Activated CD4-positive, alpha-beta T cell treated with anti-CD3 and anti-CD28 coated beads for 36 hours (primary cell): Measurements from ENCODE around the gene MED27. TPM values are rescaled to one million over a fixed set of nuclear protein-coding genes. Genes with fewer than 3 reads are reported as not detected.

Experiments used
- ATAC-seq: fragments of 200-7000 bp; cut with Tn5 transposase; one replicate; pipeline ENCODE4 v1.10.0; 2021; ENCODE audit warnings: mild to moderate bottlenecking, moderate library complexity
- CTCF ChIA-PET: fragments of 350-600 bp; sonication (Branson Sonifier 250); formaldehyde crosslinking; loops from one replicate; lab custom pipeline; 2021; ENCODE audit warnings: antibody characterized with exemption; lab: Charles Lee
- POLR2A ChIA-PET: fragments of 350-600 bp; sonication (Branson Sonifier 250); formaldehyde crosslinking; loops from one replicate; lab custom pipeline; 2021; ENCODE audit warnings: antibody characterized with exemption, inconsistent platforms; lab: Charles Lee
- DNase-seq: peaks from one replicate; pipeline ENCODE4 v3.0.0-alpha.2; 2020
- H3K27ac Mint-ChIP-seq: one replicate; pipeline ENCODE4 v1.8.0; 2021; ENCODE audit warnings: mixed read lengths
- H3K27me3 Mint-ChIP-seq: one replicate; pipeline ENCODE4 v1.8.0; 2021; ENCODE audit warnings: mixed read lengths
- H3K36me3 Mint-ChIP-seq: one replicate; pipeline ENCODE4 v1.8.0; 2021; ENCODE audit warnings: low read depth, mixed read lengths
- H3K4me1 Mint-ChIP-seq: one replicate; pipeline ENCODE4 v1.8.0; 2021; ENCODE audit warnings: mixed read lengths
- H3K4me3 Mint-ChIP-seq: one replicate; pipeline ENCODE4 v1.8.0; 2021; ENCODE audit warnings: mild to moderate bottlenecking, moderate library complexity, mixed read lengths
- H3K9me3 Mint-ChIP-seq: one replicate; pipeline ENCODE4 v1.8.0; 2021; ENCODE audit warnings: low read depth, mixed read lengths
- intact Hi-C, 2 experiments: fragments of 100-400 bp; cut with DNase I in 1 of 2; cut with micrococcal nuclease in 1 of 2; formaldehyde crosslinking; loops; one replicate each; pipeline versions ENCODE4 v1.14.2 to v1.15.1; 2022 to 2024; cut with DNase I, micrococcal nuclease
- total RNA-seq, 2 experiments: library from RNA; stranded (reverse); gene quantifications; one replicate each; pipeline ENCODE4 v1.2.3, GENCODE V29; 2021

Gene MED27
- total RNA-seq, 2 experiments from 2014 or later: 29.1 to 32.5 TPM

DNA sequence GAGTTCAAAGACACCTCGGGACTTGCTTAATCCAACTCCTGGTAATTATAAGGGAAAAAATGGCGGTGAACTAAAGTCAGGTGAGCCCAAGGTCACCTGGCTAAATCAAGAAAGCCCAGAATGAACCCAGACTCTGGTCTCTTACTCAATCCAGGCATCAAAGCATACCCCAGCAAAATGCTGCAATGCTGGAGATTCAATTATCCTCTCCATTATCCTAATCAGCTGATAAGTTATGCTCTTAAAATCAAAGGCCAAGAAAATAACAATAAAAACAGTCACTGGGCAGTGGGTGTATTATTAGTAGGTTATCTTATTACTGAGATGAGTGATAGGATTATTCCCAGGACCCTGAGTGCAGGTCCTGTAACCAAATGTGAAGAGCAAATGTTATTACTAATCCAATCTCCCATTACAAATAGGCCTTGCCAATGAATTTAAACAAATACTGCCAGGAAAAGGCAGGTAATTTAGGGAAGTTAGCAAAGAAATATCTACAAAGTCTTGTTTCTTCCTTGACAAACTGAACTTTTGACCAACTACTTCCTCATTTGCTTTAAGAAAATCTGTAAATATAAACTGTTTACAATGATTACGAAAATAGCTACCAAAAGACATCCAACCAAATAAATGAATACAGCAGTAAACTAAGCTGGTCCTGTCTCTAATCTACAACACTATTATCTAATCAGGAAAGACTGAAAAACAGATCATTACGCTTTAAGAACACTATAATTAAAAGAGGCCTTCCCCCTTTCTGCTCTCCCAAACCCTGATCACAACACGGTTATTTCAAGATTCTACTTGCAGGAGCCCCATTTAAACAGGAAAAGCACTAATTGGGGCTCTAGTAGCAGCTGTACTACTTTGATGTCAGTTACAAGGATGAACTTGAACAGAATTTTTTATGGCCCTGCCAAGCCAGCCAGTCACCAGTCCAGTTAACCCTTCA lies 103.2 kb downstream of the MED27 start:
- no peaks in the 10 kb centered on the region for H3K4me1 Mint-ChIP-seq
- DNase-seq: no peak
- H3K4me3 Mint-ChIP-seq: no peak overlapping the region
- intact Hi-C loops: no loop called here
- H3K27ac Mint-ChIP-seq: no peak overlapping the region
- no peak for ATAC-seq
- POLR2A ChIA-PET: no interaction called here
- no peaks in the 10 kb centered on the region for H3K27me3 Mint-ChIP-seq
- peaks cover 2% of the 10 kb centered on the region for H3K9me3 Mint-ChIP-seq
- CTCF ChIA-PET: no interaction called here
- peaks cover 9% of the 10 kb centered on the region for H3K36me3 Mint-ChIP-seq

DNA sequence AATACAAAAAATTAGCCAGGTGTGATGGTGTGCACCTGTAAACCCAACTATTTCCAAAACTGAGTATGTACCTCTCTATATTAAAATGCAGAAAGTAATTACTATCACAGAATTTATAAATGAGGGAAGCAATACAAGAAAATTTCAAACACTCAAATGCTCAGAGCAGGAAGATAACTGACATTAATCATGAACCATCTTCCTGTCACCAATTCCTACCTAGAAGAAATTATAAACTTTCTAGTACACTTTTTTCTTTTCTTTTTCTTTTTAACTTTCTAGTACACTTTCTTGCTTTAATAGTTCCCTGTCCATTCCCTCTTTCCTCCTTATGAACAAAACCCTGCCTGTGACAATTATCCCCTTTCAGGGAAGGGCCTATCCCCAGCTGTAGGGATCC lies 106.8 kb downstream of the MED27 start:
- no peak overlapping the region for H3K4me3 Mint-ChIP-seq
- DNase-seq: no peak
- POLR2A ChIA-PET: no interaction called here
- H3K4me1 Mint-ChIP-seq: no peaks in the 10 kb centered on the region
- no peak overlapping the region for H3K27ac Mint-ChIP-seq
- CTCF ChIA-PET: no interaction called here
- ATAC-seq: no peak
- H3K27me3 Mint-ChIP-seq: no peaks in the 10 kb centered on the region
- intact Hi-C loops: no loop called here
- H3K36me3 Mint-ChIP-seq: peaks cover 9% of the 10 kb centered on the region
- peaks cover 2% of the 10 kb centered on the region for H3K9me3 Mint-ChIP-seq

DNA sequence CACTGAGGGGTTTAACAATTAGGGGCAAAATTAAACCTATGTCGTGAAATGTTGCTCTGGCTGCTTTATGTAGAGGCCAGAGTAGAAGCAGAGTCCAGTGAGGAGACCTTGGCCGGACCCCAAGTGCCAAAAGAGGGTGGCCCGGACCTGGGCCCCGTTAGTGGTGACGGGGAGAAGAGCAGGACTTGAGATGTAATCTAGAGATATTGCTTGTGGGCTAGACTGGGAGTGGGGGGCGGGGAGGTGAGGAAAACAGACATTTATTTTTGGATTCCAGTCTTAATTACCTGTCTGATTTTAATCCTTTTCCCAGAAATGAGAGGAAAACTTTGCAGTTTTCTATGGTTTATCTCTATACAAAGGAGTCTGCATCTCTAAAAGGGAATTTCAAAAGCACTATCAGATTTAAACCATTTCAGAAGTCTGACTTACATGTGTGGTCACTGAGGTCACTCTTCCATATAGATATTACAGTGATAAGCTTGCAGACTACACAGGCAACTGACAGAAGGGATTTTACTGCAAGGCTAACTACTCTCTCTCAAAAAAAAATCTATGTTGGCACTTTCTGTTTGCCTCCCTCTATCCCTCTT lies 108.1 kb downstream of the MED27 start:
- no peak for DNase-seq
- peaks cover 2% of the 10 kb centered on the region for H3K9me3 Mint-ChIP-seq
- ChIA-PET CTCF (interaction anchor here (0.6 kb wide), 1 partner anchor 270 kb away, joined by 3 read pairs; no protein-coding TSS in a partner anchor), POLR2A (no interaction called here)
- no peaks in the 10 kb centered on the region for H3K27me3 Mint-ChIP-seq
- H3K4me3 Mint-ChIP-seq: no peak overlapping the region
- H3K4me1 Mint-ChIP-seq: no peaks in the 10 kb centered on the region
- intact Hi-C loops: no loop called here
- ATAC-seq: no peak
- H3K36me3 Mint-ChIP-seq: peaks cover 9% of the 10 kb centered on the region
- no peak overlapping the region for H3K27ac Mint-ChIP-seq

DNA sequence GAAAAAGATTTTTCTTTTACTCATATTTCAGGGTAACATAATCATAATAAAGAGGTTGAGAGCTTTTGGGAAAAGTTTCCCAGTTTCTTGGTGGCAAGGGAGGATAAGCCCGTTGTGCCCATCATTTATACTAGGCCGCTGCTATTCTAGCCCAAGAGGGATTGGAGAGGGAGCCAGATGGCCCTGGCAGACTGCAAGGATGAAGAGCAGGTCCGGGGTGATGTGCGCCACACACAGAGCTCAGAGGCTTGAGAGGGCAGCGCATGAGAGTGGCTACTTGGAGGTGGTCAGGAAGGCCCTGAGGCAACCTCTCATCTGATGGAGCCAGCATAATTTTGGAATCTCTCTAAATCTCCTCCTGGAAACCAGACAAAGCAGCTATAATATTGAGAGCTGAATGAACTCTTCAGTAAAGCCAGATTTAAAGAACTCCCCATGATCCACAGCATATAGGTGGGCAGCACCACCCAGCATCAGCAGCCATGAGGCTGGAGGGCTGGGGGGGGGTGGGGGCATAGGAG lies 110.1 kb downstream of the MED27 start:
- Mint-ChIP-seq H3K27me3 (no peaks in the 10 kb centered on the region), H3K27ac (no peak overlapping the region), H3K4me3 (no peak overlapping the region), H3K4me1 (no peaks in the 10 kb centered on the region), H3K9me3 (peaks cover 2% of the 10 kb centered on the region), H3K36me3 (peaks cover 9% of the 10 kb centered on the region)
- no peak for ATAC-seq
- ChIA-PET CTCF (no interaction called here), POLR2A (no interaction called here)
- DNase-seq: no peak
- intact Hi-C loops: no loop called here

DNA sequence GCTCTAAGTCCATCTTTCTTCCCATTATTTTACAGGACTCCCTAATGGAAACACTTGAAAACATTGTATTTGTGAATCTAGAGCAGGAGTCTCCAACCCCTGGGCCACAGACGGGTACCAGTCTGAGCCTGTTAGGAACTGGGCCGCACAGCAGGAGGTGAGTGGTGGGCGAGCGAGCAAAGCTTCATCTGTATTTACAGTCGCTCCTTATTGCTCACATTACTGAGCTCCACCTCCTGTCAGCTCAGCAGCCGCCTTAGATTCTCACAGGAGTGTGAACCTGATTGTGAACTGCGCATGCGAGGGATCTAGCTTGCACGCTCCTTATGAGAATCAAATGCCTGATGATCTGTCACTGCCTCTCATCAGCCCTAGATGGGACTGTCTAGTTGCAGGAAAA lies 111.0 kb downstream of the MED27 start:
- CTCF ChIA-PET: no interaction called here
- Mint-ChIP-seq H3K27me3 (no peaks in the 10 kb centered on the region), H3K27ac (no peak overlapping the region), H3K9me3 (peaks cover 2% of the 10 kb centered on the region), H3K36me3 (peaks cover 10% of the 10 kb centered on the region), H3K4me1 (no peaks in the 10 kb centered on the region), H3K4me3 (no peak overlapping the region)
- ATAC-seq (no peak), DNase-seq (no peak)
- POLR2A ChIA-PET: no interaction called here
- intact Hi-C loops: no loop called here

DNA sequence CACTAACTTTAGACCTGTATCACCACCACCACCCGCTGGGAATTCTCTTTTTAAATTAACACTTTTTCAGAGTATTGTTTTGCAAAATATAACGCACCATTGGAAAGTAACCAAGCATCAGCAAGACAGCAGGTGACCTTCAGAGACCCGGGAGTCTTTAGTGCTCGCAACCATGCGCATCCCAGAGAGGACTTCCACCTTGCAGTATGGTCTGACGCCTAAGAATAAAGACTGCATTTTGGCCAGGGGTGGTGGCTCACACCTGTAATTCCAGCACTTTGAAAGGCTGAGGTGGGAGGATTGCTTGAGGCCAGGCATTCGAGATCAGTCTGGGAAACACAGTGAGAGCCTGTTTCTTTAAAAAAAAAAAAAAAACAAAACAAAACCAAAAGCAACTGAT lies 113.8 kb downstream of the MED27 start:
- CTCF ChIA-PET: interaction anchor here (0.6 kb wide), 1 partner anchor 216 kb away, joined by 4 read pairs; no protein-coding TSS in a partner anchor
- H3K4me3 Mint-ChIP-seq: no peak overlapping the region
- POLR2A ChIA-PET: no interaction called here

DNA sequence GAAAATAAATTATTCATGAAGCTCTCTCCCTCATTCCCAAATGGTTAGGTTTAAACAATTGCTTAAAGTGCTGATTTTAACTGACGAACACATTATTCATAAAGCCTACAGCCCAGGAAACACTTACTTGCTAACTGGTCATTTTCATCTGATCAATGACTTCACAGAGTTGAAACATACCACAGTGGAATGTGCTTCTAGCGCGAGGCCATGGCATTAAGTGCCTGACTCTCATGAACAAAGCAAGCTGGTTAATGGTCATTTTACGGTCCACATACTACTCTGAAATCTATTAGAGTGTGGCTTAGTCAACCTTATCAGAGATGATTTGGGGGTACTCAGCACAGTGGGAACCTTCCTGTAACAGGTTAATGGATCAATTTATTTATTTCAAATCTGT lies 114.6 kb downstream of the MED27 start:
- Mint-ChIP-seq H3K4me3 (no peak overlapping the region), H3K4me1 (no peaks in the 10 kb centered on the region), H3K9me3 (no peaks in the 10 kb centered on the region), H3K27me3 (no peaks in the 10 kb centered on the region), H3K36me3 (peaks cover 8% of the 10 kb centered on the region), H3K27ac (no peak overlapping the region)
- no peak for ATAC-seq
- DNase-seq: no peak
- CTCF ChIA-PET: interaction anchor here (0.6 kb wide), 1 partner anchor 216 kb away, joined by 4 read pairs; no protein-coding TSS in a partner anchor
- POLR2A ChIA-PET: no interaction called here
- intact Hi-C loops: no loop called here

More for the DNA sequence above, 113.8 kb downstream of the MED27 start:
- Mint-ChIP-seq H3K9me3 (no peaks in the 10 kb centered on the region), H3K4me1 (no peaks in the 10 kb centered on the region), H3K27ac (no peak overlapping the region), H3K27me3 (no peaks in the 10 kb centered on the region), H3K36me3 (peaks cover 8% of the 10 kb centered on the region)
- ATAC-seq (no peak), DNase-seq (no peak)
- intact Hi-C loops: no loop called here

DNA sequence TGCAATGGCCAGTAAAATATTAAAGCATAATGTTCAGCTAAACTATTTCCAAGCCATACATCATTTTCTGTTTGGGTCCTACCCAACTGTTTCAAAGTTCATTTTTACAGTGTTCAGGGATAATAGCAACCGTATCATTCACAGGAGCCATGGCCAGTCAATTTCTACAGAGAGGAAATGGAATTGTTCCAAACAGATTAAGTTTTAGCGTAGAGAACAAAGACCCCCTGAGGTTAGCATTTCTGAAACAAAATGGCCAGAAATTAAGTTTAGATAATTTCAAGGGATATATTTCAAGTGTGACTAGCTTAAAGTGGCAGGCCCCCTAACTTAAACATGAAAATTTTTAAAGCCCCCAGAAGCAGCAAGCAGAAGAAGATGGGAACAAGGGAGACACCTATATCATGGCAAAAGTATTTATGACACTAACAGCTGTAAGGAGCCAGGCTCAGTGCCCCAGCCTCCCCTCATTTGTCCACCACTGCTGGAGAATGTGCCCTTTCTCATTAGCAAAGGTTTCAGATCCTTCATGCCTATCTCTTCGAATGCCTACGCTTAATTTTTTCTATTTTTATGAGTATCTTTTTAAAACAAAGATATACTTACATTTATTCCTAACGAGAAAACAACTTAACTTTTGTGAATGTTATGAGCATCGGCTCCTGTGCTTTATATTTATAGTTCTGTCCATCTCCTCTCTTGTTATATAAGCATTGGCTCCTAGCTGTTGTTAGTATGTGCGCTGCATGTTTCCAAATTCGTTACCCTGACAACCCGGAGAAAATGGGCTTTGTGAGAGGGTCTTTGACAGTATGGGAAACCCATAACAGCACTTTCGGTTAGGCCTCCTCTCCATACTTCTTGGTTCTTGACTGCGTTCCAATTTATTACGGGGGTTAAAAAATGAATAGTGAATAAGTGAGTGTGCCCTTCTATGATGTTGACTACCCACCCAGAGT lies 116.3 kb downstream of the MED27 start:
- H3K27me3 Mint-ChIP-seq: no peaks in the 10 kb centered on the region
- intact Hi-C loops: no loop called here
- POLR2A ChIA-PET: no interaction called here
- ATAC-seq (no peak), DNase-seq (no peak)
- no peaks in the 10 kb centered on the region for H3K9me3 Mint-ChIP-seq
- H3K36me3 Mint-ChIP-seq: peaks cover 8% of the 10 kb centered on the region
- CTCF ChIA-PET: no interaction called here
- no peak overlapping the region for H3K4me3 Mint-ChIP-seq
- no peak overlapping the region for H3K27ac Mint-ChIP-seq
- H3K4me1 Mint-ChIP-seq: no peaks in the 10 kb centered on the region

DNA sequence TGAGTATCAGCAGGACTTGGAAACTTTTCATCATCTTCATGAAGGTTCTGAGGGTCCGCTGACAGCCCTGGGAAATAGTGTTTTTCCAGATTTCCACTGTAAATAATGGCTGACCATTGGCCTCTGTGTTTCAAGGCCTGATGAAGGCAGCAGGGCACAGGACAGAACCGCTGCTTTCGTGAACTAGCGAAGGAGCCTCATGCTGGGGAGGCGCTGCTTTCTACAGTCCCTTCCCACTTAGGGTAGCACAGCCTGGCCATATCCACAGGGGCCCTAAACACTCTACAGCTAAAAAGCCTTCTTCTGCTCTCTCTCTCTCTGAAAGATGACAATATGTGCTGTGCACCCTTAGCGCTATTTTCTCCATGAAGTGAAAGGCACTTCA lies 118.2 kb downstream of the MED27 start:
- DNase-seq (no peak), ATAC-seq (no peak)
- ChIA-PET POLR2A (no interaction called here), CTCF (interaction anchor here (1.0 kb wide), 1 partner anchor 275 kb away, joined by 3 read pairs; no protein-coding TSS in a partner anchor)
- no peaks in the 10 kb centered on the region for H3K27me3 Mint-ChIP-seq
- H3K36me3 Mint-ChIP-seq: peaks cover 12% of the 10 kb centered on the region
- no peaks in the 10 kb centered on the region for H3K9me3 Mint-ChIP-seq
- no peaks in the 10 kb centered on the region for H3K4me1 Mint-ChIP-seq
- H3K27ac Mint-ChIP-seq: no peak overlapping the region
- intact Hi-C loops: no loop called here
- H3K4me3 Mint-ChIP-seq: no peak overlapping the region

DNA sequence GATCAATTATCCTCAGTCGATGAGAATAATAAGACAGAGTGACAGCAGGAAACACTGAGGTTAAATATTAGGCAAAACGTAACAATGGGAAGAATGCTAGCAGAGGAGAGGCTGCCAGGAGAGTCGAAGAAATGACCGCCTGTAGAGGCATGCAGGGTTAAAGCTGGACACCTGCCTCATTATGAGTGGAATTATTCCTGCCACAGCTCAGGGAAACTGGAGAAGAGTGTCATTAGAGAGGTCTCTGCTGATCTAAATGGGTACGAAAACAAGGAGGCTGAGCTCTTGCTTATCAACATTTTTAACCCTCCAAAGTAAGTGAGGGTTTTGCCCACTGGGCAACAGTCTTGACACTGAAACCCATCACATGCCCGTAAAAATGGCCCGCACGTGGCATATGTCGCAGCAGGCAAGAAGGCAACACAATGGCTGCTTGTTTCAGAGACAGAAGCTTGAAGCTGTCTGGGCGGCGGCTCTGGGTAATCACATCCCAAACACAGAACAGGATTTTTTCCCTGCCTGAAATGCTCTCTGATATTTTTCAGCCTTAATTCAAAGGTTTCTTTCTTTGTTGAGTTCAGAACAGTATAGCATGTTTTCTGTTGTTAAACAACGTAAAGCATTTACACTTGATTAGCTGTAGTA lies 118.7 kb downstream of the MED27 start:
- ATAC-seq: no peak
- CTCF ChIA-PET: interaction anchor here (1.0 kb wide), 1 partner anchor 275 kb away, joined by 3 read pairs; no protein-coding TSS in a partner anchor
- DNase-seq: no peak
- Mint-ChIP-seq H3K27me3 (no peaks in the 10 kb centered on the region), H3K9me3 (no peaks in the 10 kb centered on the region), H3K4me1 (no peaks in the 10 kb centered on the region), H3K27ac (no peak overlapping the region), H3K4me3 (no peak overlapping the region), H3K36me3 (peaks cover 14% of the 10 kb centered on the region)
- POLR2A ChIA-PET: no interaction called here
- intact Hi-C loops: no loop called here
